Fibroblast of pulmonary artery (primary cell): ENCODE data around the gene PSTPIP2.
"Not testable (repeated sequence)": the region's sequence is repeated elsewhere in the genome, so short reads cannot be mapped to it uniquely, and the experiment has no call there.

Experiments
- DNase-seq: peaks from one replicate; pipeline ENCODE4 v3.0.0-alpha.2; 2010; ENCODE audit warnings: low read depth
- H3K4me3 ChIP-seq: replicated peaks from 2 replicates; pipeline ENCODE4 v1.5.1; 2011; ENCODE audit warnings: low read depth, mild to moderate bottlenecking, control low read depth, low read length, moderate library complexity
- TF ChIP-seq, protein P1 (sequence below): IDR thresholded peaks from 2 replicates; pipeline ENCODE4 v1.5.1; 2011; ENCODE audit warnings: mild to moderate bottlenecking, control low read depth, low read length, inconsistent platforms; ENCODE audit errors: missing control alignments

The PSTPIP2 gene

DNA sequence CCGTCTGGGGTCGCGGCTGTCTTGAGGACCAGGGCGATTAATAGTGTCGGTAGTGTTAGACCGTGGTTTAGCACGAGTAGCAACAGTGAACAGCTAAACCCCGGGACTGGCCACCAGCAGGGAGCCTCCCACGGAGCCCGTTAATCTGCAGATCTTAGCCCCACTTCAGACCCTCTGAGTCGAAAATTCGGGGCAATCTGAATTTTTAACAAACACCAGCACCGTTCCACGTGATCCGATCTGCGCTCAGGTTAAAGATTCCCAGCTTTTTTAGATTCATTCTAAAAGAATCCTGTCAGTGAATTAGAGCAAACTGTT, 26.5 kb upstream of the PSTPIP2 start:
- TF ChIP-seq, protein P1, sequence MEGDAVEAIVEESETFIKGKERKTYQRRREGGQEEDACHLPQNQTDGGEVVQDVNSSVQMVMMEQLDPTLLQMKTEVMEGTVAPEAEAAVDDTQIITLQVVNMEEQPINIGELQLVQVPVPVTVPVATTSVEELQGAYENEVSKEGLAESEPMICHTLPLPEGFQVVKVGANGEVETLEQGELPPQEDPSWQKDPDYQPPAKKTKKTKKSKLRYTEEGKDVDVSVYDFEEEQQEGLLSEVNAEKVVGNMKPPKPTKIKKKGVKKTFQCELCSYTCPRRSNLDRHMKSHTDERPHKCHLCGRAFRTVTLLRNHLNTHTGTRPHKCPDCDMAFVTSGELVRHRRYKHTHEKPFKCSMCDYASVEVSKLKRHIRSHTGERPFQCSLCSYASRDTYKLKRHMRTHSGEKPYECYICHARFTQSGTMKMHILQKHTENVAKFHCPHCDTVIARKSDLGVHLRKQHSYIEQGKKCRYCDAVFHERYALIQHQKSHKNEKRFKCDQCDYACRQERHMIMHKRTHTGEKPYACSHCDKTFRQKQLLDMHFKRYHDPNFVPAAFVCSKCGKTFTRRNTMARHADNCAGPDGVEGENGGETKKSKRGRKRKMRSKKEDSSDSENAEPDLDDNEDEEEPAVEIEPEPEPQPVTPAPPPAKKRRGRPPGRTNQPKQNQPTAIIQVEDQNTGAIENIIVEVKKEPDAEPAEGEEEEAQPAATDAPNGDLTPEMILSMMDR, result no peak
- DNase-seq, result no peak
- peak overlapping the region; percentile 82 for H3K4me3 ChIP-seq

DNA sequence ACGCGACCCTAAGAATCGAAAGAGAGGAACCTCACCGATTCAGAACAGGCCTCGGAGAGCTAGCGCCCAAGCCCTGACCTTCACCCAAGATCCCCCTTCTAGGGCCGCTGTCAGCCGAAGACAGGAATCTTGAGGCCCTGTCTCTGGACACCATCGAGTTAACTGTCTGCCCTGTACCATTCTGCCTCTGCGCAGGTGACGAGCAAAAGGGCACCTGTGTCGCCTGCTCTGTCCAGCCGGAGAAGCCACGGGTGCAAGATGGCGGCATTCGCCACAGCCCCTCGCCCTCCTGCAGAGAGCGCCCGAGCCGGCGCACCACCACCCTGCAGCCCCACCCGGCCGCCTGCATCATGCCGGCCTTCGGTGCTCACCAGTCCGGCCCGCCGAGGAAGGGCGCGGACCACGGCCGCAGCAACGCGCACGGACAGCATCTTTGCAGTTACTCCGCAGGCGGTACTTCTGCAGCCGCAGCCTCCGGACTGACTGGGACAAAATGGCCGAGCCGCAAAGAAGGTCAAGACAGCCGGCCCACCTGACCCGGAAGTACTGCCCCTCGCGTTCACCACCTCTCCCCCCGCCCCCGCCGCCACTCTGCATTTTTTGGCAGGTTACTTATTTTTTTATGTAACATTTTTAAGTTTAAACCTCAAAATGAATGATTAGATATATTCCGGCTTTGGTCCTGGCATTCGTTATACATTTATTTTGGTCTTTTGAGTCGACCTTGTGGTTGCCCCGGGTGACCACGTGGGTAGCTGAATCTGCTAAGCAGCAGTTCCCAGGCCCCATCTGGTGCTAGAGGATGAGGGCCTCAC, 25.9 kb upstream of the PSTPIP2 start, which contains the start of gene ATP5F1A:
Gene ATP5F1A, minus strand, starts transcription at position 496 of the 815 bp plus-strand sequence. Its CDS starts 65 bp downstream, at position 431.
- peak; percentile 83 for DNase-seq
- H3K4me3 ChIP-seq, result peak within 1 kb of the TSS; percentile 82
- TF ChIP-seq, protein P1, result no peak

DNA sequence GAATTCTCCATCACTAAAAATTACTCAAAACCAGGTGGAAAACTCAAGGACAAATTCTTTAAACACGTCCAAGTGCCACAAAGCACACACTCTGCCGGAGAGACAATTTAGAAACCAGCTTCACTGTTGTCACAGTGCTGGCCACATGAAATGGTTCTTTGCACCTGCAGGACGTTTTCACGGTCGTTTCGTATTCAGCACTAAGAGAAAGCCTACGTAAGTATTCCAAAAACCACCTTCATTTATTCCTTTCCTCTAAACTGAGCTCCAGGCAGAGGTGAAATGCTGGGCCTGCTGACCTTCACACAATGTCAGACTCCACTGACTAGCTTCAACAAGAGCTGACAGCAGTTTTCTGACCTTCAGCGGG, 25.4 kb upstream of the PSTPIP2 start:
- no peak for DNase-seq
- TF ChIP-seq, protein P1, result no peak
- H3K4me3 ChIP-seq, result peak overlapping the region; percentile 82

DNA sequence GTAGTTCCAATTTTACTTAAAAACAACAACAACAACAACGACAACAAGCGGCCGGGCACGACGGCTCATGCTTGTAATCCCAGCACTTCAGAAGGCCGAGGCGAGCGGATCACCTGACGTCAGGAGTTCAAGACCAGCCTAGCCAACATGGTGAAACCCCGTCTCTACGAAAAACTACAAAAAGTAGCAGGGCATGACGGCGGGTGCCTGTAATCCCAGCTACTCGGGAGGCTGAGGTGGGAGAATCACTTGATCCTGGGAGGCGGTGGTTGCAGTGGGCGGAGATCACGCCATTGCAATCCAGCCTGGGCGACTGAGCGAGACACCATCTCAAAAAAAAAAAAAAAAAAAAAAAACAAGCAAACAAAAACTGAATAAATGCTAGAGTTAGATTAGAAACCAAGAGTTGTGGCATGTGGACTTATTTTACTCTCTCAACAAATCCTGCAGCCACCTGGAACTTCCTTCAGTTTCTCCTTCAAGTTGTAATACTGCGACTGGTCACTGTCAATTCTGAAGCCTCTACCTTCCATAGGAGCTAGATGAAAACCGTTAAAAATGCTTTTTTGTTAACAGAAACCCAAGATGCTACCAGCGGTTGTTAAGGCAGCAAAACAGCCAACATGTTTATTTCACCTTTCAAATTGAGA, 24.7 kb upstream of the PSTPIP2 start:
- peak overlapping the region; percentile 82 for H3K4me3 ChIP-seq
- no peak for DNase-seq
- TF ChIP-seq, protein P1, result no peak

DNA sequence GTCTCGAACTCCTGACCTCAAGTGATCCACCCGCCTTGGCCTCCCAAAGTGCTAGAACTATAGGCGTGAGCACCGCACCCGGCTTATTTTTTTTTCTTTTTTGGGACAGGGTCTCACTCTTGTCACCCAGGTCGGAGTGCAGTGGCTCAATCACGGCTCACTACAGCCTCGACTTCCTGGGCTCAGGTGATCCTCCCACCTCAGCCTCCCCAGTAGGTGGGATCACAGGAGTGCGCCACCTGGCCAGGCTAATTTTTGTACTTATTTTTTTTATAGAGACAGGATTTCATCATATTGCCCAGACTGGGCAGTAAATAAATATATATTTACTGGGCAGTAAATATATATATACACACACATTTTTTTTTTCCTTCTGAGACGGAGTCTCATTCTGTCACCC, 23.5 kb upstream of the PSTPIP2 start:
- TF ChIP-seq, protein P1, result no peak
- no peak overlapping the region for H3K4me3 ChIP-seq
- DNase-seq, result no peak

DNA sequence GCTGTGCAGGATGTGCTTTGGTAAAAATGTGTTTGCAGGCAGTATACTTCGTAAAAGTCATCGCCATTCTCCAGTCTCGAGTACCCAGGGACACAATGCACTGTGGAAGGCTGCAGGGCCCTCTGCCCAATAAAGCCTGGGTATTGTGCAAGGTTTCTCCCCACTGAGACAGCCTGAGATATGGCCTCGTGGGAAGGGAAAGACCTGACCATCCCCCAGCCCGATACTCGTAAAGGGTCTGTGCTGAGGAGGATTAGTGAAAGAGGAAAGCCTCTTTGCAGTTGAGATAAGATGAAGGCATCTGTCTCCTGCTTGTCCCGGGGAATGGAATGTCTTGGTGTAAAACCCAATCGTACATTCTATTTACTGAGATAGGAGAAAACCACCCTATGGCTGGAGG, 16.4 kb upstream of the PSTPIP2 start:
- DNase-seq, result peak; percentile 35
- not testable (repeated sequence) for H3K4me3 ChIP-seq

DNA sequence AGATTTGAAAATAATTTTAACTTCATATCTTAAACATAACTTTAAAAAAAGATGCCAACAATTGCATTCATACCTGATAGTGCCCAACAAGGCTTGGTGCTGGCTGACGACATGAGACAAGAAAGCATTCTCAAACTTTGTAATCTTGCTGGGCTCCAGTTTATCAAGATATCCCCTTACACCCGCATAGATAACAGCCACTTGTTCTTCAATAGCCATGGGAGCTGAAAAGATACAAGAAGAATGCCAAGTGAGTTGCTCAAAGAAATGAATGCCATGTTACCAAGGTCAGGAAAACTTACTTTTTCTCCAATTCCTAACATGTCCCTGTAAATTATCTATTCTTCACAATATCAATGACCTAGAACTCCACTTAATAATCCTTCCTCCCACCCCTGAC, 12.4 kb upstream of the PSTPIP2 start:
- no peak for DNase-seq
- TF ChIP-seq, protein P1, result no peak

More for the DNA sequence above, 12.4 kb upstream of the PSTPIP2 start:
- no peak overlapping the region for H3K4me3 ChIP-seq
